ENCODE results near the gene OVCA2.

Gene OVCA2

GRCh38 chr17:2067048-2067561 is 25.3 kb downstream of the OVCA2 start:
- TF ChIP-seq GATA2 (IDR thresholded peaks at IDR 0.05; ENCODE audit: low read depth, low read length), result no peak
- TF ChIP-seq GATA3 (IDR thresholded peaks at IDR 0.05; ENCODE audit: low read depth, low read length), result no peak

GRCh38 chr17:2067608-2068024 is 25.8 kb downstream of the OVCA2 start:
- TF ChIP-seq GATA2 (IDR thresholded peaks at IDR 0.05; ENCODE audit: low read depth, low read length), result no peak
- no peak for TF ChIP-seq GATA3 (IDR thresholded peaks at IDR 0.05; ENCODE audit: low read depth, low read length)

GRCh38 chr17:2068031-2068518 is 26.3 kb downstream of the OVCA2 start:
- no peak for TF ChIP-seq GATA2 (IDR thresholded peaks at IDR 0.05; ENCODE audit: low read depth, low read length)
- no peak for TF ChIP-seq GATA3 (IDR thresholded peaks at IDR 0.05; ENCODE audit: low read depth, low read length)

- TF ChIP-seq GATA3 (IDR thresholded peaks at IDR 0.05; ENCODE audit: low read depth, low read length), result no peak
- no peak for TF ChIP-seq GATA2 (IDR thresholded peaks at IDR 0.05; ENCODE audit: low read depth, low read length)
Observed at GRCh38 chr17:2068519-2069051, 26.8 kb downstream of the OVCA2 start.

GRCh38 chr17:2070241-2071023 is 28.6 kb downstream of the OVCA2 start:
- TF ChIP-seq GATA2 (IDR thresholded peaks at IDR 0.05; ENCODE audit: low read depth, low read length) (no peak), GATA3 (IDR thresholded peaks at IDR 0.05; ENCODE audit: low read depth, low read length) (no peak)

- TF ChIP-seq GATA3 (IDR thresholded peaks at IDR 0.05; ENCODE audit: low read depth, low read length) (no peak), GATA2 (IDR thresholded peaks at IDR 0.05; ENCODE audit: low read depth, low read length) (no peak)
Observed at GRCh38 chr17:2071024-2071385, 29.2 kb downstream of the OVCA2 start.

GRCh38 chr17:2071455-2072281 is 29.8 kb downstream of the OVCA2 start:
- TF ChIP-seq GATA2 (IDR thresholded peaks at IDR 0.05; ENCODE audit: low read depth, low read length) (no peak), GATA3 (IDR thresholded peaks at IDR 0.05; ENCODE audit: low read depth, low read length) (no peak)

GRCh38 chr17:2074919-2075318 is 33.1 kb downstream of the OVCA2 start:
- TF ChIP-seq GATA2 (IDR thresholded peaks at IDR 0.05; ENCODE audit: low read depth, low read length), result no peak
- TF ChIP-seq GATA3 (IDR thresholded peaks at IDR 0.05; ENCODE audit: low read depth, low read length), result no peak

- TF ChIP-seq GATA3 (IDR thresholded peaks at IDR 0.05; ENCODE audit: low read depth, low read length), result no peak
- TF ChIP-seq GATA2 (IDR thresholded peaks at IDR 0.05; ENCODE audit: low read depth, low read length), result no peak
Observed at GRCh38 chr17:2075336-2076086, 33.7 kb downstream of the OVCA2 start.

- TF ChIP-seq GATA3 (IDR thresholded peaks at IDR 0.05; ENCODE audit: low read depth, low read length) (no peak), GATA2 (IDR thresholded peaks at IDR 0.05; ENCODE audit: low read depth, low read length) (no peak; the same call in 1 of the 2 replicates)
Observed at GRCh38 chr17:2076087-2076984, 34.5 kb downstream of the OVCA2 start.

GRCh38 chr17:2077040-2077439 is 35.2 kb downstream of the OVCA2 start:
- TF ChIP-seq GATA3 (IDR thresholded peaks at IDR 0.05; ENCODE audit: low read depth, low read length), result no peak
- no peak for TF ChIP-seq GATA2 (IDR thresholded peaks at IDR 0.05; ENCODE audit: low read depth, low read length)

GRCh38 chr17:2081564-2081963 is 39.7 kb downstream of the OVCA2 start:
- TF ChIP-seq GATA2 (IDR thresholded peaks at IDR 0.05; ENCODE audit: low read depth, low read length) (no peak), GATA3 (IDR thresholded peaks at IDR 0.05; ENCODE audit: low read depth, low read length) (no peak)

All from SH-SY5Y (cell line).